MM.1S (cell line): ENCODE data around the gene PAH.

ENCODE experiments used
- DNase-seq: peaks from one replicate; pipeline ENCODE4 v3.0.0-alpha.2; 2015
- H2AFZ ChIP-seq: fragments of 300-600 bp; sonication (generic); 2 replicates; pipeline ENCODE4 v1.6.0; 2016; ENCODE audit warnings: antibody characterized with exemption, low read length
- H3F3A ChIP-seq: fragments of 300-600 bp; sonication (generic); 2 replicates; pipeline ENCODE4 v1.6.1; 2016; ENCODE audit warnings: mild to moderate bottlenecking, antibody characterized with exemption, low read length, moderate library complexity, mixed read lengths; ENCODE audit not compliant: insufficient read depth
- H3K27ac ChIP-seq: fragments of 300-600 bp; sonication (generic); 2 replicates; pipeline ENCODE4 v1.5.1; 2016; ENCODE audit warnings: mild to moderate bottlenecking, low read length
- H3K27me3 ChIP-seq: fragments of 300-600 bp; sonication (generic); replicated peaks from 2 replicates; pipeline ENCODE4 v1.6.0; 2016; ENCODE audit warnings: low read length; ENCODE audit not compliant: insufficient read depth
- H3K36me3 ChIP-seq: fragments of 300-600 bp; sonication (generic); replicated peaks from 2 replicates; pipeline ENCODE4 v1.6.1; 2016; ENCODE audit warnings: mild to moderate bottlenecking, low read length, mixed read lengths; ENCODE audit not compliant: insufficient read depth
- H3K4me1 ChIP-seq: fragments of 300-600 bp; sonication (generic); 2 replicates; pipeline ENCODE4 v1.6.1; 2016; ENCODE audit warnings: low read length, mixed read lengths
- H3K4me2 ChIP-seq: fragments of 300-600 bp; sonication (generic); 2 replicates; pipeline ENCODE4 v1.6.0; 2016; ENCODE audit warnings: low read depth, low read length
- H3K4me3 ChIP-seq: fragments of 300-600 bp; sonication (generic); 2 replicates; pipeline ENCODE4 v1.5.1; 2016; ENCODE audit warnings: low read length, mixed read lengths
- H3K79me2 ChIP-seq: fragments of 300-600 bp; sonication (generic); 2 replicates; pipeline ENCODE4 v1.6.1; 2016; ENCODE audit warnings: mixed run types, low read length, mixed read lengths
- H3K9ac ChIP-seq: fragments of 300-600 bp; sonication (generic); 2 replicates; pipeline ENCODE4 v1.6.1; 2016; ENCODE audit warnings: low read length, mixed read lengths
- H3K9me2 ChIP-seq: fragments of 300-600 bp; sonication (generic); replicated peaks from 2 replicates; pipeline ENCODE4 v1.6.1; 2016; ENCODE audit warnings: mild to moderate bottlenecking, low read length, mixed read lengths; ENCODE audit not compliant: insufficient read depth
- H3K9me3 ChIP-seq: fragments of 300-600 bp; sonication (generic); replicated peaks from 2 replicates; pipeline ENCODE4 v1.6.1; 2016; ENCODE audit warnings: mild to moderate bottlenecking, low read length, mixed read lengths; ENCODE audit not compliant: insufficient read depth
- H4K20me1 ChIP-seq: fragments of 300-600 bp; sonication (generic); 2 replicates; pipeline ENCODE4 v1.6.1; 2016; ENCODE audit warnings: mild to moderate bottlenecking, low read length, moderate library complexity, mixed read lengths; ENCODE audit not compliant: insufficient read depth
- EZH2 ChIP-seq: fragments of 300-600 bp; sonication (generic); optimal IDR thresholded peaks from 2 replicates; pipeline ENCODE3; 2017; ENCODE audit warnings: low read depth, mild to moderate bottlenecking, antibody characterized with exemption, low read length, mixed read lengths
- EZH2phosphoT487 ChIP-seq: fragments of 300-600 bp; sonication (generic); IDR thresholded peaks from 2 replicates; pipeline ENCODE4 v1.6.1; 2018; ENCODE audit warnings: antibody characterized with exemption, low read length
- TF ChIP-seq, protein P1 (sequence below): fragments of 300-600 bp; sonication (generic); IDR thresholded peaks from 2 replicates; pipeline ENCODE4 v1.5.1; 2016; ENCODE audit warnings: antibody characterized with exemption, low read length, mixed read lengths

Gene PAH

DNA sequence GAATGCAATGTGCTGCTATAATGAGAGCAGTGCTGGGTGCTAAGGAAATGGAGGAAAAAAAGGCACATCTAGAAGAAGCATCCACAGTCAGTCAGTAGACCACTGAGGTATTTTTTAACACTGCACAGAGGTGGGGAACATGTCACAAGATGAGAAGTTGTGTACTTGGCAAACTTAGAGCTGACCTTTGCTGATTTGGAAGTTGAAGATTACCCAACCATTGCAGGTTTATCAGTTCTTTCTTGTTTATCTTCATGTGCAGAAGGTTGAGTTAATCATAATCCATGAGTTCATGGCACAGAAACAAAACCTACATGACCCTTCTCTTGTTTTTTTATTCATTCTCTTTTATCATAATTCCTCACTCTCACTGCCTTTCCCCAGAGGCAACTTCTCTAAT lies 3.2 kb upstream of the PAH start:
- Histone ChIP-seq H3K79me2 (no peaks in the 10 kb centered on the region), H2AFZ (no peak overlapping the region), H3K9ac (no peak overlapping the region), H3F3A (no peaks in the 10 kb centered on the region), H4K20me1 (no peaks in the 10 kb centered on the region), H3K9me2 (no peaks in the 10 kb centered on the region), H3K4me2 (no peak overlapping the region), H3K4me1 (no peaks in the 10 kb centered on the region), H3K36me3 (no peaks in the 10 kb centered on the region), H3K27me3 (no peaks in the 10 kb centered on the region), H3K9me3 (no peaks in the 10 kb centered on the region), H3K27ac (no peak overlapping the region), H3K4me3 (no peak overlapping the region)
- no peak for TF ChIP-seq EZH2phosphoT487
- TF ChIP-seq, protein P1, sequence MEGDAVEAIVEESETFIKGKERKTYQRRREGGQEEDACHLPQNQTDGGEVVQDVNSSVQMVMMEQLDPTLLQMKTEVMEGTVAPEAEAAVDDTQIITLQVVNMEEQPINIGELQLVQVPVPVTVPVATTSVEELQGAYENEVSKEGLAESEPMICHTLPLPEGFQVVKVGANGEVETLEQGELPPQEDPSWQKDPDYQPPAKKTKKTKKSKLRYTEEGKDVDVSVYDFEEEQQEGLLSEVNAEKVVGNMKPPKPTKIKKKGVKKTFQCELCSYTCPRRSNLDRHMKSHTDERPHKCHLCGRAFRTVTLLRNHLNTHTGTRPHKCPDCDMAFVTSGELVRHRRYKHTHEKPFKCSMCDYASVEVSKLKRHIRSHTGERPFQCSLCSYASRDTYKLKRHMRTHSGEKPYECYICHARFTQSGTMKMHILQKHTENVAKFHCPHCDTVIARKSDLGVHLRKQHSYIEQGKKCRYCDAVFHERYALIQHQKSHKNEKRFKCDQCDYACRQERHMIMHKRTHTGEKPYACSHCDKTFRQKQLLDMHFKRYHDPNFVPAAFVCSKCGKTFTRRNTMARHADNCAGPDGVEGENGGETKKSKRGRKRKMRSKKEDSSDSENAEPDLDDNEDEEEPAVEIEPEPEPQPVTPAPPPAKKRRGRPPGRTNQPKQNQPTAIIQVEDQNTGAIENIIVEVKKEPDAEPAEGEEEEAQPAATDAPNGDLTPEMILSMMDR = no peak
- no peak for TF ChIP-seq EZH2
- DNase-seq = no peak

DNA sequence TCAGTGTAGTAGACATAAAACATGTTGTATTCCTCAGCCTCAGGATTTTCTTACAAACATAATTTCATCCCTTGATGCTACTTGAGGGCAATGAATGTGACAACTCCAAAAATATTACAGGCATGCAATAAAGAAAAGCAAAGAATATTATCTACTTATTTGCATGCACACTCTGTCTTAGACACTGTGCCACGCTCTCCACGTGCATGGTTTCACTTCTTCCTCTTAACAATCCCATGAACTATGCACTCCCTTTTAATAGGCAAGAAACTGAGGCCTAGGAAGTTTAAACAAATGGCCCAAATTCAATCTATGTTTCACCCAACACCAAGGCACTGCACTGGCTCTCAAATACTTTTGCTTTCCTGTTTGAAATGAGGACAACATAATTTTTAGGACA lies 1.8 kb upstream of the PAH start:
- TF ChIP-seq EZH2 (no peak), EZH2phosphoT487 (no peak)
- TF ChIP-seq, protein P1 = no peak
- Histone ChIP-seq H3F3A (no peaks in the 10 kb centered on the region), H3K27me3 (no peaks in the 10 kb centered on the region), H4K20me1 (no peaks in the 10 kb centered on the region), H3K4me2 (no peak overlapping the region), H3K4me1 (no peaks in the 10 kb centered on the region), H3K4me3 (no peak overlapping the region), H3K36me3 (no peaks in the 10 kb centered on the region), H3K9me3 (no peaks in the 10 kb centered on the region), H3K27ac (no peak overlapping the region), H3K9me2 (no peaks in the 10 kb centered on the region), H3K79me2 (no peaks in the 10 kb centered on the region), H2AFZ (no peak overlapping the region), H3K9ac (no peak overlapping the region)
- DNase-seq = no peak

DNA sequence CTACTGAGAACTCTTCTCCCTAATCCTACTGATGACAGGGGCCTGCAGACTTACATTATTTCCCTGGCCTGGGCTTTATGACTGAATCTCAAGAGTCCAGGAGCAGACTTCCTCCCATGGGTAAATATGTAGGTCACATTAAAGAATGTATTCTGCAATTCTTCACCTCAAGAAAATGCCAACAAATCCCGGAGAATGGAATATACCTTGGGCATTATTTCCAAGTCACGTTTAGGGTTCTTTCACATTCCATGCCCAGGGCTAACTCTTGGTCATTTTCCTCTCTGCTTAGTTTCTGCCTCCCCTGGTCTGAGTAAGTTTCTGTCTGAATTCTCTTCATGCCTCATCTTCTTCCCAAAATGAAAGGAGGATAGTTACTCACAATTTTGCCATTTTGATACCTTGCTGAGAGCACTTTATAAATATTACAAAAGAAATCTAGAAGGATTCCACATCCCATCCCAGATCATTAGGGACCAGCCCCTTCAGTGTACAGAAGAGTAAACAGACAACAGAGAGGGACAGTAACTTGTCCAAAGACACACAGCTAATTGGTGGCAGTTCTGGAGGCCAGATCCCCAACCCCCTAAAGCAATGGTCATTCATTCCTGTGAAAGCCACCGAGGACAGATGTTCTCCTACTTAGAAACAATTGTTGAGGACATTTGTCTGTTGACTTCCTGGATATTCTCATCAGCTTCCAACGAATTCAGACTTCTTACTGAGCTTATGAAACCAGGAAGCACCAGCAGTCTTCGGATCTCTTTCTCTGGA lies 605 bp downstream of the PAH start:
- Histone ChIP-seq H3F3A (no peaks in the 10 kb centered on the region), H2AFZ (peak overlapping the region; percentile 49), H3K4me2 (no peak overlapping the region)

More for the DNA sequence above, 605 bp downstream of the PAH start:
- no peaks in the 10 kb centered on the region for H3K36me3 ChIP-seq
- H4K20me1 ChIP-seq = no peaks in the 10 kb centered on the region
- no peaks in the 10 kb centered on the region for H3K27me3 ChIP-seq
- no peak overlapping the region for H3K4me3 ChIP-seq
- no peaks in the 10 kb centered on the region for H3K9me3 ChIP-seq
- H3K79me2 ChIP-seq = no peaks in the 10 kb centered on the region
- no peak overlapping the region for H3K9ac ChIP-seq
- H3K9me2 ChIP-seq = no peaks in the 10 kb centered on the region
- DNase-seq = no peak
- H3K27ac ChIP-seq = no peak overlapping the region
- H3K4me1 ChIP-seq = no peaks in the 10 kb centered on the region
- TF ChIP-seq, protein P1 = no peak
- TF ChIP-seq EZH2phosphoT487 (no peak), EZH2 (no peak)
